ENCODE data around the gene PEX5L. TPM values are rescaled to one million over a fixed set of nuclear protein-coding genes. Genes with fewer than 3 reads are reported as not detected.

PEX5L gene
- total and polyA plus RNA-seq, 2 donors (not counting 1 experiment from before 2014, with no cell fraction given), result not detected

GRCh38 chr3:179948740-179949139, 88.0 kb downstream of the PEX5L start:
- ATAC-seq (ENCODE audit: low read depth) (no peak), DNase-seq (no peak)
- Histone ChIP-seq H4K20me1 (ENCODE audit: control insufficient read depth, insufficient read depth, low read length, poor library complexity, severe bottlenecking) (no peaks in the 10 kb centered on the region), H3K79me2 (ENCODE audit: control insufficient read depth, insufficient read depth, low read length) (no peaks in the 10 kb centered on the region), H3K9me3 (ENCODE audit: control extremely low read depth in 1 of 3, control insufficient read depth in 2 of 3, insufficient read depth in 1 of 3, low read length in 2 of 3) (peaks cover 0 to 2% (median 0%) of the 10 kb centered on the region in 3 donors), H3K4me2 (replicated peaks; ENCODE audit: low read depth, low read length, poor library complexity, severe bottlenecking) (no peak overlapping the region), H3K36me3 (replicated peaks in 1 of 2; ENCODE audit: control extremely low read depth in 1 of 2, control insufficient read depth in 1 of 2, extremely low read depth in 1 of 2, insufficient read depth in 2 of 2, low read length in 1 of 2) (no peaks in the 10 kb centered on the region), H3K4me3 (ENCODE audit: control extremely low read depth in 1 of 5, extremely low read depth in 1 of 5, insufficient read depth in 1 of 5, low read depth in 2 of 5, low read length in 4 of 5) (no peak overlapping the region), H3K27ac (ENCODE audit: low read length in 2 of 2) (no peak overlapping the region), H3K4me1 (ENCODE audit: control insufficient read depth in 2 of 2, insufficient read depth in 2 of 2, low read length in 2 of 2) (no peaks in the 10 kb centered on the region), H2AFZ (ENCODE audit: insufficient read depth, low read depth, low read length, poor library complexity, severe bottlenecking) (no peak overlapping the region), H3K27me3 (replicated peaks in 1 of 4; ENCODE audit: control extremely low read depth in 1 of 4, control insufficient read depth in 3 of 4, insufficient read depth in 4 of 4, low read length in 3 of 4) (peaks cover 0 to 8% (median 0%) of the 10 kb centered on the region in 4 experiments), H3K9ac (ENCODE audit: low read length) (no peak overlapping the region)
- TF ChIP-seq EZH2 (IDR thresholded peaks at IDR 0.05; ENCODE audit: borderline replicate concordance, insufficient read depth, low read depth, low read length, poor library complexity, severe bottlenecking) (no peak), CTCF (IDR thresholded peaks at IDR 0.05) (no peak)
- ChIA-PET POLR2A (no interaction called here), CTCF (no interaction called here)
- intact Hi-C loops (cut with micrococcal nuclease), result no loop called here
- no peaks in the 10 kb centered on the region for H3K4me1 Mint-ChIP-seq
- no peak overlapping the region for H3K4me3 Mint-ChIP-seq
- no peaks in the 10 kb centered on the region for H3K9me3 Mint-ChIP-seq (ENCODE audit: insufficient read depth)
- H3K27ac Mint-ChIP-seq, result no peak overlapping the region
- WGBS (ENCODE audit: insufficient coverage), result 100% methylated on average over 1 of the region's 7 CpGs
- H3K27me3 Mint-ChIP-seq, result peaks cover 57% of the 10 kb centered on the region

- POLR2A ChIA-PET, result no interaction called here
- no peak overlapping the region for H3K9ac ChIP-seq (ENCODE audit: low read length)
- ATAC-seq (ENCODE audit: low read depth) (no peak), DNase-seq (no peak)
- no peak overlapping the region for H3K27ac ChIP-seq (ENCODE audit: low read length in 2 of 2)
- no peak overlapping the region for H3K4me3 ChIP-seq (ENCODE audit: control extremely low read depth in 1 of 5, extremely low read depth in 1 of 5, insufficient read depth in 1 of 5, low read depth in 2 of 5, low read length in 4 of 5)
- no peak for TF ChIP-seq CTCF (IDR thresholded peaks at IDR 0.05)
- H3K4me3 Mint-ChIP-seq, result no peak overlapping the region
- CTCF ChIA-PET, result interaction anchor here (0.7 to 0.9 kb wide), 2 partner anchors 59 to 1500 kb away, joined by 4 read pairs; no protein-coding TSS in a partner anchor
- peaks cover 0 to 4% (median 0%) of the 10 kb centered on the region in 3 donors for H3K9me3 ChIP-seq (ENCODE audit: control extremely low read depth in 1 of 3, control insufficient read depth in 2 of 3, insufficient read depth in 1 of 3, low read length in 2 of 3)
- intact Hi-C loops (cut with micrococcal nuclease), result no loop called here
- peaks cover 49% of the 10 kb centered on the region for H3K27me3 Mint-ChIP-seq
- no peak overlapping the region for H2AFZ ChIP-seq (ENCODE audit: insufficient read depth, low read depth, low read length, poor library complexity, severe bottlenecking)
- H3K9me3 Mint-ChIP-seq (ENCODE audit: insufficient read depth), result no peaks in the 10 kb centered on the region
- 70% methylated on average over 3 of the region's 7 CpGs for WGBS (ENCODE audit: insufficient coverage)
- H3K4me2 ChIP-seq (replicated peaks; ENCODE audit: low read depth, low read length, poor library complexity, severe bottlenecking), result no peak overlapping the region
- H3K27me3 ChIP-seq (replicated peaks in 1 of 4; ENCODE audit: control extremely low read depth in 1 of 4, control insufficient read depth in 3 of 4, insufficient read depth in 4 of 4, low read length in 3 of 4), result peaks cover 0 to 13% (median 4%) of the 10 kb centered on the region in 4 experiments
- H3K27ac Mint-ChIP-seq, result no peak overlapping the region
- H4K20me1 ChIP-seq (ENCODE audit: control insufficient read depth, insufficient read depth, low read length, poor library complexity, severe bottlenecking), result no peaks in the 10 kb centered on the region
- no peaks in the 10 kb centered on the region for H3K4me1 ChIP-seq (ENCODE audit: control insufficient read depth in 2 of 2, insufficient read depth in 2 of 2, low read length in 2 of 2)
- no peaks in the 10 kb centered on the region for H3K4me1 Mint-ChIP-seq
- H3K36me3 ChIP-seq (replicated peaks in 1 of 2; ENCODE audit: control extremely low read depth in 1 of 2, control insufficient read depth in 1 of 2, extremely low read depth in 1 of 2, insufficient read depth in 2 of 2, low read length in 1 of 2), result no peaks in the 10 kb centered on the region
- H3K79me2 ChIP-seq (ENCODE audit: control insufficient read depth, insufficient read depth, low read length), result no peaks in the 10 kb centered on the region
Observed at GRCh38 chr3:179945569-179945968, 91.2 kb downstream of the PEX5L start.
